ENCODE measurements around the gene TUB.

DNA sequence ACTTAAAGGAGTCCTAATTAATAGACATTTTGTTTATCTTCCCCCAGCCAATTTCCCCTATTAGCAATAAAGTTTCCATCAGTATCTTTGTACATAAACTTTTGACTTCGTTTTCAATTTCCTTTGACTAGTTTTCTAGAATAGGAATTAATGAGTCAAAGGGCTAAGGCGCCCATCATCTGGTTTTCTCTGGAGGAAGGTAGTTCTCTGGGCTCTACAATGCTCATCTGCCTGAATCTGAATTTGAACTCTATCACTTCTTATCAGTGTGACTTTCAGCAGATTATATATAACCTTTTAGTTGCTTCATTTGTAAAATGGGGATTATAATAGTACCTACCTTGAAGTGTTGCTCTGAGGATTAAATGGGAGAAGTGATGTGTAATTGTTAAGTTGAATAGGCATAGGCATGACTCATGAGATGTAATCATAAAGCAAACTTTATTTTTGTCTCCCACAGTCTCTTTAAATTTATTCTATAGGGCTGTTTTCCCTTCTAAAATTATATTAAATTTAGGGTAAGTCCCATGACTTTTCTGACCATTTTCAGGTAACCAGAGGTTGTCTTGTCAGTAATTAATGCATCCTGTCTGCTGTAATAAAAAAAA, 5.8 kb upstream of the TUB start:
- TF ChIP-seq, protein P1, sequence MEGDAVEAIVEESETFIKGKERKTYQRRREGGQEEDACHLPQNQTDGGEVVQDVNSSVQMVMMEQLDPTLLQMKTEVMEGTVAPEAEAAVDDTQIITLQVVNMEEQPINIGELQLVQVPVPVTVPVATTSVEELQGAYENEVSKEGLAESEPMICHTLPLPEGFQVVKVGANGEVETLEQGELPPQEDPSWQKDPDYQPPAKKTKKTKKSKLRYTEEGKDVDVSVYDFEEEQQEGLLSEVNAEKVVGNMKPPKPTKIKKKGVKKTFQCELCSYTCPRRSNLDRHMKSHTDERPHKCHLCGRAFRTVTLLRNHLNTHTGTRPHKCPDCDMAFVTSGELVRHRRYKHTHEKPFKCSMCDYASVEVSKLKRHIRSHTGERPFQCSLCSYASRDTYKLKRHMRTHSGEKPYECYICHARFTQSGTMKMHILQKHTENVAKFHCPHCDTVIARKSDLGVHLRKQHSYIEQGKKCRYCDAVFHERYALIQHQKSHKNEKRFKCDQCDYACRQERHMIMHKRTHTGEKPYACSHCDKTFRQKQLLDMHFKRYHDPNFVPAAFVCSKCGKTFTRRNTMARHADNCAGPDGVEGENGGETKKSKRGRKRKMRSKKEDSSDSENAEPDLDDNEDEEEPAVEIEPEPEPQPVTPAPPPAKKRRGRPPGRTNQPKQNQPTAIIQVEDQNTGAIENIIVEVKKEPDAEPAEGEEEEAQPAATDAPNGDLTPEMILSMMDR (tag by site-specific recombination; IDR thresholded peaks at IDR 0.05), result no peak
- no peak for TF ChIP-seq ZNF223 (tag by site-specific recombination; IDR thresholded peaks at IDR 0.05)
- TF ChIP-seq ZNF24 (tag by site-specific recombination; IDR thresholded peaks at IDR 0.05), result no peak
- TF ChIP-seq ZNF335 (tag by site-specific recombination; conservative IDR thresholded peaks at IDR 0.05), result no peak
- no peak for TF ChIP-seq YY1 (tag by site-specific recombination; IDR thresholded peaks at IDR 0.05)
- no peak for TF ChIP-seq ZNF621 (tag by site-specific recombination; IDR thresholded peaks at IDR 0.05)
- no peak for TF ChIP-seq SP7 (tag by site-specific recombination; IDR thresholded peaks at IDR 0.05)
- no peak for TF ChIP-seq TRIM28 (IDR thresholded peaks at IDR 0.05; ENCODE audit: borderline replicate concordance, low read length)
- TF ChIP-seq, protein P2, sequence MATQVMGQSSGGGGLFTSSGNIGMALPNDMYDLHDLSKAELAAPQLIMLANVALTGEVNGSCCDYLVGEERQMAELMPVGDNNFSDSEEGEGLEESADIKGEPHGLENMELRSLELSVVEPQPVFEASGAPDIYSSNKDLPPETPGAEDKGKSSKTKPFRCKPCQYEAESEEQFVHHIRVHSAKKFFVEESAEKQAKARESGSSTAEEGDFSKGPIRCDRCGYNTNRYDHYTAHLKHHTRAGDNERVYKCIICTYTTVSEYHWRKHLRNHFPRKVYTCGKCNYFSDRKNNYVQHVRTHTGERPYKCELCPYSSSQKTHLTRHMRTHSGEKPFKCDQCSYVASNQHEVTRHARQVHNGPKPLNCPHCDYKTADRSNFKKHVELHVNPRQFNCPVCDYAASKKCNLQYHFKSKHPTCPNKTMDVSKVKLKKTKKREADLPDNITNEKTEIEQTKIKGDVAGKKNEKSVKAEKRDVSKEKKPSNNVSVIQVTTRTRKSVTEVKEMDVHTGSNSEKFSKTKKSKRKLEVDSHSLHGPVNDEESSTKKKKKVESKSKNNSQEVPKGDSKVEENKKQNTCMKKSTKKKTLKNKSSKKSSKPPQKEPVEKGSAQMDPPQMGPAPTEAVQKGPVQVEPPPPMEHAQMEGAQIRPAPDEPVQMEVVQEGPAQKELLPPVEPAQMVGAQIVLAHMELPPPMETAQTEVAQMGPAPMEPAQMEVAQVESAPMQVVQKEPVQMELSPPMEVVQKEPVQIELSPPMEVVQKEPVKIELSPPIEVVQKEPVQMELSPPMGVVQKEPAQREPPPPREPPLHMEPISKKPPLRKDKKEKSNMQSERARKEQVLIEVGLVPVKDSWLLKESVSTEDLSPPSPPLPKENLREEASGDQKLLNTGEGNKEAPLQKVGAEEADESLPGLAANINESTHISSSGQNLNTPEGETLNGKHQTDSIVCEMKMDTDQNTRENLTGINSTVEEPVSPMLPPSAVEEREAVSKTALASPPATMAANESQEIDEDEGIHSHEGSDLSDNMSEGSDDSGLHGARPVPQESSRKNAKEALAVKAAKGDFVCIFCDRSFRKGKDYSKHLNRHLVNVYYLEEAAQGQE (tag by site-specific recombination; IDR thresholded peaks at IDR 0.05), result no peak
- no peak for TF ChIP-seq IKZF3 (tag by site-specific recombination; IDR thresholded peaks at IDR 0.05)
